H9 (cell line): Measurements from ENCODE around the gene GALNT17. TPM values are rescaled to one million over a fixed set of nuclear protein-coding genes. Genes with fewer than 3 reads are reported as not detected.
A peak's percentile ranks its signal among the peaks of the same experiment; 100 is the strongest.

Experiments
- DNase-seq: peaks from one replicate; pipeline ENCODE4 v3.0.0-alpha.2; 2017
- H2AFZ ChIP-seq: one replicate; pipeline ENCODE4 v1.6.1; 2013; ENCODE audit warnings: mild to moderate bottlenecking, low read length, control low read depth, moderate library complexity
- H2AK5ac ChIP-seq: 2 replicates; pipeline ENCODE4 v1.6.1; 2013; ENCODE audit warnings: low read length, control low read depth, mixed read lengths; ENCODE audit not compliant: insufficient read length
- H2BK120ac ChIP-seq: one replicate; pipeline ENCODE4 v1.6.1; 2013; ENCODE audit warnings: low read depth, mild to moderate bottlenecking, low read length, control low read depth, inconsistent platforms; ENCODE audit not compliant: poor library complexity, severe bottlenecking
- H2BK12ac ChIP-seq: 2 replicates; pipeline ENCODE4 v1.6.1; 2013; ENCODE audit warnings: low read length, control low read depth, mixed read lengths, low read depth; ENCODE audit not compliant: insufficient read length
- H2BK15ac ChIP-seq: 2 replicates; pipeline ENCODE4 v1.6.1; 2013; ENCODE audit warnings: low read depth, low read length, control low read depth
- H2BK20ac ChIP-seq: one replicate; pipeline ENCODE4 v1.6.1; 2013; ENCODE audit warnings: low read depth, mild to moderate bottlenecking, low read length, control low read depth, inconsistent platforms; ENCODE audit not compliant: poor library complexity, severe bottlenecking
- H2BK5ac ChIP-seq: 2 replicates; pipeline ENCODE4 v1.6.1; 2013; ENCODE audit warnings: low read length, control low read depth, mixed read lengths; ENCODE audit not compliant: insufficient read length
- H3K14ac ChIP-seq: 2 replicates; pipeline ENCODE4 v1.6.1; 2013; ENCODE audit warnings: low read length, control low read depth; ENCODE audit not compliant: insufficient read depth
- H3K18ac ChIP-seq: 2 replicates; pipeline ENCODE4 v1.6.1; 2013; ENCODE audit warnings: low read depth, mild to moderate bottlenecking, mixed read lengths, low read length, control low read depth; ENCODE audit not compliant: insufficient read length
- H3K23ac ChIP-seq: 2 replicates; pipeline ENCODE4 v1.6.1; 2013; ENCODE audit warnings: low read length, control low read depth, mixed read lengths, low read depth; ENCODE audit not compliant: insufficient read length
- H3K23me2 ChIP-seq: 2 replicates; pipeline ENCODE4 v1.6.1; 2013; ENCODE audit warnings: low read depth, mild to moderate bottlenecking, mixed read lengths, low read length, control low read depth; ENCODE audit not compliant: insufficient read length, poor library complexity, severe bottlenecking
- H3K27ac ChIP-seq: 2 replicates; pipeline ENCODE4 v1.5.1; 2013; ENCODE audit warnings: low read length, control low read depth, mixed read lengths, low read depth; ENCODE audit not compliant: insufficient read length
- H3K27me3 ChIP-seq: 2 replicates; pipeline ENCODE4 v1.6.1; 2013; ENCODE audit warnings: low read length, control low read depth, inconsistent platforms; ENCODE audit not compliant: insufficient read depth
- H3K4ac ChIP-seq: 2 replicates; pipeline ENCODE4 v1.6.1; 2013; ENCODE audit warnings: low read depth, mild to moderate bottlenecking, control low read depth, inconsistent platforms, low read length, moderate library complexity
- H3K4me1 ChIP-seq: 2 replicates; pipeline ENCODE4 v1.6.1; 2013; ENCODE audit warnings: low read length, control low read depth, inconsistent platforms; ENCODE audit not compliant: insufficient read depth
- H3K4me2 ChIP-seq: 2 replicates; pipeline ENCODE4 v1.6.1; 2013; ENCODE audit warnings: low read length, control low read depth, mixed read lengths; ENCODE audit not compliant: insufficient read length, insufficient read depth
- H3K56ac ChIP-seq: 2 replicates; pipeline ENCODE4 v1.6.1; 2013; ENCODE audit warnings: low read depth, mild to moderate bottlenecking, mixed read lengths, low read length, control low read depth; ENCODE audit not compliant: insufficient read length
- H3K79me1 ChIP-seq: 2 replicates; pipeline ENCODE4 v1.6.1; 2013; ENCODE audit warnings: low read depth, mild to moderate bottlenecking, moderate library complexity, low read length, control low read depth, inconsistent platforms; ENCODE audit not compliant: insufficient read depth, poor library complexity, severe bottlenecking
- H3K79me2 ChIP-seq: 2 replicates; pipeline ENCODE4 v1.6.1; 2013; ENCODE audit warnings: low read length, control low read depth, inconsistent platforms; ENCODE audit not compliant: insufficient read depth
- H3K9ac ChIP-seq: 2 replicates; pipeline ENCODE4 v1.6.1; 2013; ENCODE audit warnings: low read length, control low read depth, mixed read lengths; ENCODE audit not compliant: insufficient read length; ENCODE audit errors: extremely low read depth
- H3K9me3 ChIP-seq: one replicate; pipeline ENCODE4 v1.6.1; 2013; ENCODE audit warnings: low read depth, low read length, inconsistent platforms; ENCODE audit not compliant: control insufficient read depth
- H3T11ph ChIP-seq: one replicate; pipeline ENCODE4 v1.6.1; 2013; ENCODE audit warnings: mild to moderate bottlenecking, low read length, control low read depth, inconsistent platforms
- H4K20me1 ChIP-seq: one replicate; pipeline ENCODE4 v1.6.1; 2013; ENCODE audit not compliant: control insufficient read depth, insufficient read length, insufficient read depth
- H4K5ac ChIP-seq: 2 replicates; pipeline ENCODE4 v1.6.1; 2013; ENCODE audit warnings: low read depth, mild to moderate bottlenecking, mixed read lengths, low read length, control low read depth; ENCODE audit not compliant: insufficient read length
- H4K8ac ChIP-seq: replicated peaks from 2 replicates; pipeline ENCODE4 v1.6.1; 2013; ENCODE audit warnings: low read length, control low read depth, mixed read lengths, low read depth; ENCODE audit not compliant: insufficient read length
- H4K91ac ChIP-seq: 2 replicates; pipeline ENCODE4 v1.6.1; 2013; ENCODE audit warnings: low read depth, mild to moderate bottlenecking, moderate library complexity, mixed read lengths, low read length, control low read depth; ENCODE audit not compliant: insufficient read length
- H3K27ac Mint-ChIP-seq, 3 experiments: 2 replicates in 2 of 3; 3 replicates in 1 of 3; pipeline ENCODE4 v1.8.0; 2020 to 2021; ENCODE audit warnings: mixed read lengths in 3 of 3, mild to moderate bottlenecking in 1 of 3, moderate library complexity in 1 of 3
- H3K27me3 Mint-ChIP-seq: 2 replicates; pipeline ENCODE4 v1.8.0; 2021; ENCODE audit warnings: low read depth, mild to moderate bottlenecking, moderate library complexity, mixed read lengths
- H3K36me3 Mint-ChIP-seq, 3 experiments: 2 replicates in 2 of 3; 3 replicates in 1 of 3; pipeline ENCODE4 v1.8.0; 2020 to 2021; ENCODE audit warnings: low read depth in 3 of 3, mixed read lengths in 3 of 3; ENCODE audit not compliant: insufficient read depth in 1 of 3
- H3K4me1 Mint-ChIP-seq, 2 experiments: 2 replicates each; pipeline ENCODE4 v1.8.0; 2020; ENCODE audit warnings: mixed read lengths in 2 of 2
- H3K4me3 Mint-ChIP-seq, 2 experiments: 2 replicates in 1 of 2; 3 replicates in 1 of 2; pipeline ENCODE4 v1.8.0; 2020 to 2021; ENCODE audit warnings: mild to moderate bottlenecking in 2 of 2, mixed read lengths in 2 of 2, moderate library complexity in 1 of 2
- H3K9me3 Mint-ChIP-seq, 2 experiments: 2 replicates in 1 of 2; 3 replicates in 1 of 2; pipeline ENCODE4 v1.8.0; 2020; ENCODE audit warnings: mild to moderate bottlenecking in 2 of 2, mixed read lengths in 2 of 2, moderate library complexity in 1 of 2
- WGBS: extraction: QIAGEN DNeasy Blood & Tissue Kit; methylation state at CpG from one replicate; pipeline ENCODE4 v1.1.7; 2013; ENCODE audit warnings: missing lambda C conversion rate, low lambda C conversion rate, mixed read lengths; ENCODE audit not compliant: insufficient read length; ENCODE audit errors: extremely low coverage; 5-methylcytosine and 5-hydroxymethylcytosine counted together
- total RNA-seq: library from RNA; stranded (reverse); gene quantifications from 2 replicates; pipeline ENCODE4 v1.2.1, GENCODE V29; 2021
- TF ChIP-seq, protein P1 (sequence below): fragments of 200-600 bp; sonication (generic); conservative IDR thresholded peaks from 3 replicates; pipeline ENCODE4 v1.8.0; 2021; ENCODE audit warnings: antibody characterized with exemption, mild to moderate bottlenecking

GALNT17 gene
- total RNA-seq, 1 experiment from 2014 or later: 43.2 TPM

DNA sequence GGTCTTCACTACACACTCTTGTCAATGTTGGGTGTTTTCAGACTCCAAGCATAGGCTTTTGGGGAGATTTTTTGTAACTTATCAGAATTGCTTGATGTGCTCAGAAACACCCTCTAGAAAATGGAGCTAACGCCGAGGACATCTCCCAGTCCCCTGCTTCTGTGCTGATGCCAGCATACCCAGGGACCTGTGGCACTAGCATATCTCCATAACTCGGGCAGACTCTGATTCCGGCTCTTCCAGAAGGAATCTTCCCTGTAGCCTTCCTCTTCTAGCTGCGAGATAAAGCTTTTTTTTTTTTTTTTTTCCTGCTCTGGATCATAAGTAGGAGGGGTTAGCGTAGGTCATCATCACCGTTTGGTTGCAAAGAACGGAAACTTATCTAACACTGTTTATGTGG is 434.4 kb downstream of the GALNT17 start:
- Histone ChIP-seq H3K4me2 (no peak overlapping the region), H2BK20ac (no peak overlapping the region), H2BK12ac (no peak overlapping the region), H3K27ac (no peak overlapping the region), H3K79me2 (no peaks in the 10 kb centered on the region), H3K56ac (no peak overlapping the region), H3K9ac (no peak overlapping the region), H4K20me1 (no peaks in the 10 kb centered on the region), H2BK5ac (no peak overlapping the region), H3K4ac (no peak overlapping the region), H4K5ac (no peak overlapping the region), H3K14ac (no peak overlapping the region), H4K8ac (no peak overlapping the region), H3T11ph (no peak overlapping the region), H3K4me1 (no peaks in the 10 kb centered on the region), H2AFZ (no peak overlapping the region), H4K91ac (no peak overlapping the region), H3K23ac (no peak overlapping the region), H2AK5ac (no peak overlapping the region), H3K79me1 (no peaks in the 10 kb centered on the region), H3K18ac (no peak overlapping the region), H3K27me3 (no peaks in the 10 kb centered on the region), H3K23me2 (no peaks in the 10 kb centered on the region), H3K9me3 (no peaks in the 10 kb centered on the region), H2BK120ac (no peak overlapping the region), H2BK15ac (no peak overlapping the region)
- DNase-seq: no peak
- Mint-ChIP-seq H3K4me1 (peaks cover 8 to 9% of the 10 kb centered on the region in 2 experiments), H3K27ac (peak overlapping the region in 2 of 3 experiments; percentile 29 to 60; a peak in 3 of 7 replicates), H3K4me3 (no peak overlapping the region), H3K9me3 (peaks cover 6% of the 10 kb centered on the region in 2 experiments; a peak in 3 of 5 replicates), H3K27me3 (peaks cover 1% of the 10 kb centered on the region; the same call in 1 of the 2 replicates), H3K36me3 (peaks cover 9 to 17% (median 16%) of the 10 kb centered on the region in 3 experiments)
- WGBS: no CpG with 5 or more reads among the region's 8 CpGs
- TF ChIP-seq, protein P1, sequence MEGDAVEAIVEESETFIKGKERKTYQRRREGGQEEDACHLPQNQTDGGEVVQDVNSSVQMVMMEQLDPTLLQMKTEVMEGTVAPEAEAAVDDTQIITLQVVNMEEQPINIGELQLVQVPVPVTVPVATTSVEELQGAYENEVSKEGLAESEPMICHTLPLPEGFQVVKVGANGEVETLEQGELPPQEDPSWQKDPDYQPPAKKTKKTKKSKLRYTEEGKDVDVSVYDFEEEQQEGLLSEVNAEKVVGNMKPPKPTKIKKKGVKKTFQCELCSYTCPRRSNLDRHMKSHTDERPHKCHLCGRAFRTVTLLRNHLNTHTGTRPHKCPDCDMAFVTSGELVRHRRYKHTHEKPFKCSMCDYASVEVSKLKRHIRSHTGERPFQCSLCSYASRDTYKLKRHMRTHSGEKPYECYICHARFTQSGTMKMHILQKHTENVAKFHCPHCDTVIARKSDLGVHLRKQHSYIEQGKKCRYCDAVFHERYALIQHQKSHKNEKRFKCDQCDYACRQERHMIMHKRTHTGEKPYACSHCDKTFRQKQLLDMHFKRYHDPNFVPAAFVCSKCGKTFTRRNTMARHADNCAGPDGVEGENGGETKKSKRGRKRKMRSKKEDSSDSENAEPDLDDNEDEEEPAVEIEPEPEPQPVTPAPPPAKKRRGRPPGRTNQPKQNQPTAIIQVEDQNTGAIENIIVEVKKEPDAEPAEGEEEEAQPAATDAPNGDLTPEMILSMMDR: no peak
